Activated CD8-positive, alpha-beta T cell treated with anti-CD3 and anti-CD28 coated beads for 36 hours (primary cell): ENCODE results near the gene ERG. TPM values are rescaled to one million over a fixed set of nuclear protein-coding genes. Genes with fewer than 3 reads are reported as not detected.

Experiments used
- ATAC-seq: fragments of 200-7000 bp; cut with Tn5 transposase; one replicate; pipeline ENCODE4 v1.10.0; 2021; ENCODE audit warnings: mild to moderate bottlenecking, moderate library complexity
- CTCF ChIA-PET: fragments of 350-600 bp; sonication (Branson Sonifier 250); formaldehyde crosslinking; loops from one replicate; lab custom pipeline; 2021; ENCODE audit warnings: antibody characterized with exemption; lab: Charles Lee
- POLR2A ChIA-PET: fragments of 350-600 bp; sonication (Branson Sonifier 250); formaldehyde crosslinking; loops from one replicate; lab custom pipeline; 2021; ENCODE audit warnings: antibody characterized with exemption; lab: Charles Lee
- DNase-seq: peaks from one replicate; pipeline ENCODE4 v3.0.0-alpha.2; 2020
- H3K27ac Mint-ChIP-seq: one replicate; pipeline ENCODE4 v1.8.0; 2021; ENCODE audit warnings: mild to moderate bottlenecking, mixed read lengths
- H3K27me3 Mint-ChIP-seq: one replicate; pipeline ENCODE4 v1.8.0; 2021; ENCODE audit warnings: mixed read lengths
- H3K36me3 Mint-ChIP-seq: one replicate; pipeline ENCODE4 v1.8.0; 2021; ENCODE audit warnings: low read depth, mixed read lengths
- H3K4me1 Mint-ChIP-seq: one replicate; pipeline ENCODE4 v1.8.0; 2021; ENCODE audit warnings: low read depth, mixed read lengths
- H3K4me3 Mint-ChIP-seq: one replicate; pipeline ENCODE4 v1.8.0; 2021; ENCODE audit warnings: mild to moderate bottlenecking, moderate library complexity, mixed read lengths
- H3K9me3 Mint-ChIP-seq: one replicate; pipeline ENCODE4 v1.8.0; 2021; ENCODE audit warnings: mixed read lengths
- CTCF ChIP-seq: fragments of 200-600 bp; IDR thresholded peaks from one replicate; pipeline ENCODE4 v1.8.0; 2022; ENCODE audit warnings: antibody characterized with exemption, mild to moderate bottlenecking
- intact Hi-C: fragments of 100-400 bp; cut with micrococcal nuclease; formaldehyde crosslinking; loops from one replicate; pipeline ENCODE4 v1.10.0; 2022
- total RNA-seq, 2 experiments: library from RNA; stranded (reverse); gene quantifications; one replicate each; pipeline ENCODE4 v1.2.3, GENCODE V29; 2021

ERG gene
- total RNA-seq, 2 experiments from 2014 or later = not detected

GRCh38 chr21:38444691-38445090 is 53.6 kb downstream of the ERG start:
- no peak for TF ChIP-seq CTCF
- Mint-ChIP-seq H3K9me3 (no peaks in the 10 kb centered on the region), H3K27me3 (no peaks in the 10 kb centered on the region), H3K4me1 (no peaks in the 10 kb centered on the region), H3K36me3 (no peaks in the 10 kb centered on the region), H3K27ac (no peak overlapping the region), H3K4me3 (no peak overlapping the region)
- DNase-seq = no peak
- ChIA-PET CTCF (no interaction called here), POLR2A (no interaction called here)
- no peak for ATAC-seq
- intact Hi-C loops = no loop called here

- ATAC-seq = no peak
- Mint-ChIP-seq H3K27ac (no peak overlapping the region), H3K4me1 (no peaks in the 10 kb centered on the region), H3K36me3 (no peaks in the 10 kb centered on the region), H3K4me3 (no peak overlapping the region), H3K27me3 (no peaks in the 10 kb centered on the region), H3K9me3 (no peaks in the 10 kb centered on the region)
- POLR2A ChIA-PET = no interaction called here
- CTCF ChIA-PET = no interaction called here
- no peak for DNase-seq
- TF ChIP-seq CTCF = no peak
- intact Hi-C loops = no loop called here
Observed at GRCh38 chr21:38443110-38443509, 55.2 kb downstream of the ERG start.

- intact Hi-C loops = no loop called here
- Mint-ChIP-seq H3K9me3 (no peaks in the 10 kb centered on the region), H3K27ac (no peak overlapping the region), H3K27me3 (no peaks in the 10 kb centered on the region), H3K36me3 (no peaks in the 10 kb centered on the region), H3K4me1 (no peaks in the 10 kb centered on the region), H3K4me3 (no peak overlapping the region)
- POLR2A ChIA-PET = no interaction called here
- CTCF ChIA-PET = no interaction called here
- no peak for TF ChIP-seq CTCF
- no peak for DNase-seq
- no peak for ATAC-seq
Observed at GRCh38 chr21:38441153-38441552, 57.1 kb downstream of the ERG start.

GRCh38 chr21:38440746-38441145 is 57.5 kb downstream of the ERG start:
- no peak for DNase-seq
- H3K27ac Mint-ChIP-seq = no peak overlapping the region
- no peak for TF ChIP-seq CTCF
- no peaks in the 10 kb centered on the region for H3K4me1 Mint-ChIP-seq
- H3K27me3 Mint-ChIP-seq = no peaks in the 10 kb centered on the region
- intact Hi-C loops = no loop called here
- no peaks in the 10 kb centered on the region for H3K36me3 Mint-ChIP-seq
- ChIA-PET CTCF (no interaction called here), POLR2A (no interaction called here)
- no peaks in the 10 kb centered on the region for H3K9me3 Mint-ChIP-seq
- no peak for ATAC-seq
- H3K4me3 Mint-ChIP-seq = no peak overlapping the region

GRCh38 chr21:38439957-38440356 is 58.3 kb downstream of the ERG start:
- Mint-ChIP-seq H3K4me1 (no peaks in the 10 kb centered on the region), H3K36me3 (no peaks in the 10 kb centered on the region), H3K9me3 (no peaks in the 10 kb centered on the region), H3K27me3 (no peaks in the 10 kb centered on the region), H3K27ac (no peak overlapping the region), H3K4me3 (no peak overlapping the region)
- CTCF ChIA-PET = no interaction called here
- ATAC-seq (no peak), DNase-seq (no peak)
- intact Hi-C loops = no loop called here
- TF ChIP-seq CTCF = no peak
- POLR2A ChIA-PET = no interaction called here
